WERI-Rb-1 (cell line): ENCODE data around the gene LLPH.

Experiments
- DNase-seq: peaks from one replicate; pipeline ENCODE4 v3.0.0-alpha.2; 2020
- H3K27ac ChIP-seq: fragments of 250-450 bp; sonication (Bioruptor Pico); 2 replicates; pipeline ENCODE4 v1.5.1; 2020; ENCODE audit warnings: mild to moderate bottlenecking, moderate library complexity
- H3K27me3 ChIP-seq: fragments of 250-450 bp; sonication (Bioruptor Pico); 2 replicates; pipeline ENCODE4 v1.5.1; 2021; ENCODE audit warnings: mild to moderate bottlenecking, low read depth, moderate library complexity; ENCODE audit not compliant: insufficient read depth, severe bottlenecking
- H3K36me3 ChIP-seq: fragments of 250-450 bp; sonication (Bioruptor Pico); 2 replicates; pipeline ENCODE4 v1.5.1; 2020; ENCODE audit warnings: mild to moderate bottlenecking, moderate library complexity
- H3K4me3 ChIP-seq: 2 replicates; pipeline ENCODE4 v1.5.1; 2011; ENCODE audit warnings: low read depth, mild to moderate bottlenecking, control low read depth, low read length
- H3K9me3 ChIP-seq: fragments of 250-450 bp; sonication (Bioruptor Pico); 2 replicates; pipeline ENCODE4 v1.5.1; 2021; ENCODE audit warnings: mild to moderate bottlenecking, moderate library complexity; ENCODE audit not compliant: severe bottlenecking
- TF ChIP-seq, protein P1 (sequence below): IDR thresholded peaks from 2 replicates; pipeline ENCODE4 v1.5.1; 2011; ENCODE audit warnings: low read depth, mild to moderate bottlenecking, control low read depth, inconsistent platforms, low read length

Gene LLPH

DNA sequence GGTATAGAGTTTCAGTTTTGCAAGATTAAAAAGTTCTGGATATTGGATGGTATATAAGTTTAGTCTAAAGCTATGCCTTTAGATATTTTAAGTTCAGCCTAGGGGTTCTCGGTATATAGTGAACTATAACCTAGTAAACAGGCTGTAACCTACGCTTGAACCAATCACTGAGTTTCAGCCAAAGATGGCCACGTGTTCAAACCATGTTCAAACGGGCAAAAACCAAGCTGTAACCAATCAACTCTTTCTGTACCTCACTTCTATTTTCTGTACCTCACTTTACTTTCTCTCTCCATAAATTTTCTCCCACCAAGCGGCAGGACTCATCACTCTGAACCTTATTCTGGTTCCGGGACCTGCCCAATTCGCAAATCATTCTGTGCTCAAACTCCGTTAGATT lies 37.9 kb upstream of the LLPH start:
- peak overlapping the region; percentile 57; the same call in 1 of the 2 replicates for H3K4me3 ChIP-seq
- H3K27ac ChIP-seq, result no peak overlapping the region
- H3K9me3 ChIP-seq, result no peaks in the 10 kb centered on the region
- TF ChIP-seq, protein P1, sequence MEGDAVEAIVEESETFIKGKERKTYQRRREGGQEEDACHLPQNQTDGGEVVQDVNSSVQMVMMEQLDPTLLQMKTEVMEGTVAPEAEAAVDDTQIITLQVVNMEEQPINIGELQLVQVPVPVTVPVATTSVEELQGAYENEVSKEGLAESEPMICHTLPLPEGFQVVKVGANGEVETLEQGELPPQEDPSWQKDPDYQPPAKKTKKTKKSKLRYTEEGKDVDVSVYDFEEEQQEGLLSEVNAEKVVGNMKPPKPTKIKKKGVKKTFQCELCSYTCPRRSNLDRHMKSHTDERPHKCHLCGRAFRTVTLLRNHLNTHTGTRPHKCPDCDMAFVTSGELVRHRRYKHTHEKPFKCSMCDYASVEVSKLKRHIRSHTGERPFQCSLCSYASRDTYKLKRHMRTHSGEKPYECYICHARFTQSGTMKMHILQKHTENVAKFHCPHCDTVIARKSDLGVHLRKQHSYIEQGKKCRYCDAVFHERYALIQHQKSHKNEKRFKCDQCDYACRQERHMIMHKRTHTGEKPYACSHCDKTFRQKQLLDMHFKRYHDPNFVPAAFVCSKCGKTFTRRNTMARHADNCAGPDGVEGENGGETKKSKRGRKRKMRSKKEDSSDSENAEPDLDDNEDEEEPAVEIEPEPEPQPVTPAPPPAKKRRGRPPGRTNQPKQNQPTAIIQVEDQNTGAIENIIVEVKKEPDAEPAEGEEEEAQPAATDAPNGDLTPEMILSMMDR, result no peak
- H3K27me3 ChIP-seq, result no peaks in the 10 kb centered on the region
- DNase-seq, result no peak
- no peaks in the 10 kb centered on the region; the same call in 1 of the 2 replicates for H3K36me3 ChIP-seq

DNA sequence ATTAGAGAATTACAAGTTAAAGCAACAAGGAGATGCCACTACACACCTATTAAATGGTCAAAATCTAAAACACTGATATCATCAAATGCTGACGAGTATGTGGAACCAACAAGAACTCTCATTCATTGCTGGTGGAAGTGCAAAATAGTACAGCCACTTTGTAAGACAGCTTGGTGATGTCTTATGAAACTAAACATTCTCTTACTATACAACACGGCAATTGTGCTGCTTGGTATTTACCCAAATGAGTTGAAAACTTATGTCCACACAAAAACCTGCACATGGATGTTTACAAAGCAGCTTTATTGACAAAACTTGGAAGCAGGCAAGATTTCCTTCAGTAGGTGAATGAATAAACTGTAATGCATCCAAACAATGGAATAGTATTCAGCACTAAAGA lies 36.0 kb upstream of the LLPH start:
- no peak overlapping the region for H3K4me3 ChIP-seq
- H3K9me3 ChIP-seq, result no peaks in the 10 kb centered on the region
- no peaks in the 10 kb centered on the region for H3K27me3 ChIP-seq
- DNase-seq, result no peak
- TF ChIP-seq, protein P1, result no peak
- H3K36me3 ChIP-seq, result no peaks in the 10 kb centered on the region; the same call in 1 of the 2 replicates
- no peak overlapping the region for H3K27ac ChIP-seq

DNA sequence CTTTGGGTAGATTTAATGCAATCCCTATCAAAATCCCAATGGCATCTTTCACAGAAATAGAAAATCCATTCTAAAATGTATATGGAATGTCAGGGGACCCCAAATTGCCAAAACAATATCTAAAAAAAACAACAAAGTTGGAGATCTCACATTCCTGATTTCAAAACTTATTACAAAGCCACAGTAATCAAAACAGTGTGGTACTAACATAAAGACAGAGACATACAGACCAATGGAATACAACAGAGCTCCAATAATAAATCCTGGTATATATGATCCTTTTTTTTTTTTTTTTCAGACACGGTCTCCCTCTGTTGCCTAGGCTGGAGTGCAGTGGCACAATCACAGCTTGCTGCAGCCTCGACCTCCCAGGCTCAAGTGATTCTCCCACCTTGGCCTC lies 34.6 kb upstream of the LLPH start:
- Histone ChIP-seq H3K27ac (no peak overlapping the region), H3K9me3 (no peaks in the 10 kb centered on the region), H3K27me3 (no peaks in the 10 kb centered on the region), H3K4me3 (no peak overlapping the region), H3K36me3 (no peaks in the 10 kb centered on the region; the same call in 1 of the 2 replicates)
- DNase-seq, result no peak
- TF ChIP-seq, protein P1, result no peak

DNA sequence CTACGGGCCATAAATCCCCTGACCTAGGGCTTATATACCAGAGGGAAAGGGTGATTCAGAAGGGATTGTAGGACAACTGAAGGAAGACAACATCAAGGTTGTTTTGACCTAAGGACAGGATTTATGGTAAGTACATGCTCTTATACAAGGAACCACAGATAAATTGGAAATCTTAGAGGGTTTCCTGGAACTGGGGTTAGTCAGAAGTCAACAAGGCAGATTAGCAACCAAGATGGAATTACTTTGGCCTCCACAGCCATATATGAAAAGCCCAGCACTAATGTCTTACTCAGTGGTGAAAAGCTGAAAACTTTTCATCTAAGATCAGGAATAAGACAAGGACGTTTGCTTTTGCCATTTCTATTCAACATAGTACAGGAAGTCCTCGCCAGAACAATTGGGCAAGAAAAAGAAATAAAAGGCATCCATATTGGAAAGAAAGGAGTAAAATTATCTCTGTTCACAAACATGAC lies 33.8 kb upstream of the LLPH start:
- DNase-seq, result no peak
- H3K27me3 ChIP-seq, result no peaks in the 10 kb centered on the region
- H3K27ac ChIP-seq, result no peak overlapping the region
- H3K9me3 ChIP-seq, result no peaks in the 10 kb centered on the region
- TF ChIP-seq, protein P1, result no peak
- H3K4me3 ChIP-seq, result no peak overlapping the region
- H3K36me3 ChIP-seq, result no peaks in the 10 kb centered on the region

DNA sequence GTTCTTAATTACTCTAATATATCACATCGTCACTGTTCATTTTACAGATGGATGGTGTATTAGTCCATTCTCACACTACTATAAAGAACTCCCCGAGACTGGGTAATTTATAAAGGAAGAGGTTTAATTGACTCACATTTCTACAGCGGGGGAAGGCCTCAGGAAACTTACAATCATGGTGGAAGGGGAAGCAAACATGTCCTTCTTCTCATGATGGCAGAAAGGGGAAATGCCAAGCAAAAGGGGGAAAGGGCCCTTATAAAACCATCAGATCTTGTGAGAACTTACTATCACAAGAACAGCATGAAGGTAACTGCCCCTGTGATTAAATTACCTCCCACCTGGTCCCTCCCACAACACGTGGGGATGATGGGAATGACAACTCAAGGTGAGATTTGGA lies 32.7 kb upstream of the LLPH start:
- H3K27ac ChIP-seq, result no peak overlapping the region

More for the DNA sequence above, 32.7 kb upstream of the LLPH start:
- Histone ChIP-seq H3K36me3 (no peaks in the 10 kb centered on the region), H3K9me3 (no peaks in the 10 kb centered on the region), H3K27me3 (no peaks in the 10 kb centered on the region), H3K4me3 (no peak overlapping the region)
- TF ChIP-seq, protein P1, result no peak
- no peak for DNase-seq
